Measurements from ENCODE around the gene COLQ. TPM values are rescaled to one million over a fixed set of nuclear protein-coding genes. Genes with fewer than 3 reads are reported as not detected.
"Not testable (repeated sequence)": the region's sequence is repeated elsewhere in the genome, so short reads cannot be mapped to it uniquely, and the experiment has no call there.

The COLQ gene
- polyA plus RNA-seq = 1 to 10 TPM in 2 of 3 donors, under 1 TPM in 1; 0.61 to 3.4 (median 1.1) TPM

GRCh38 chr3:15521573-15521965 lies at the start of gene COLQ:
Gene COLQ, minus strand, starts transcription at chr3:15521706. Its CDS starts 81 bp downstream, at chr3:15521625.
- 15 to 66% (median 42%) methylated on average over 6 of the region's 6 CpGs for WGBS, 3 donors
- H3K27ac ChIP-seq (ENCODE audit: low read depth, low read length) = no peak within 1 kb of the TSS

GRCh38 chr3:15563190-15563589 lies 41.7 kb upstream of the COLQ start:
- no peak overlapping the region for H3K27ac ChIP-seq (ENCODE audit: low read depth, low read length)
- WGBS, 3 donors = 61 to 90% (median 75%) methylated on average over 1 of the region's 1 CpG

GRCh38 chr3:15562560-15562959 lies 41.1 kb upstream of the COLQ start:
- WGBS, 3 donors = 74 to 83% (median 76%) methylated on average over 5 of the region's 5 CpGs

DNA sequence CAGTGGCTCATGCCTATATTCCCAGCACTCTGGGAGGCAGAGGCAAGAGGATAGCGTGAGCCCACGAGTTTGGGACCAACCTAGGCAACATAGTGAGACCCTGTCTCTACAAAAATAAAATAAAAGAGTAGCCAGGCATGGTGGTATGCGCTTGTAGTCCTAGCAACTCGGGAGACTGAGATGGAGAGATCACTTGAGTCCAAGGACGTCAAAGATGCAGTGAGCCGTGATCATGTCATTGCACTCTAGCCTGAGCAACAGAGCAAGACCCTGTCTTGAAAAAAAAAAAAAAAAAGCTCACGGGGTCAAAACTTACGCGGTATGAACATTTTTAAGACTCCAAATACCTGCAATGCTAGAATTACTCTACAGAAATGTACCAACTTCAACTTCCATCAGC lies 37.1 kb upstream of the COLQ start:
- H3K27ac ChIP-seq (ENCODE audit: low read depth, low read length) = no peak overlapping the region
- WGBS, 3 donors = 86 to 91% (median 91%) methylated on average over 9 of the region's 9 CpGs

More at GRCh38 chr3:15562560-15562959, 41.1 kb upstream of the COLQ start:
- H3K27ac ChIP-seq (ENCODE audit: low read depth, low read length) = no peak overlapping the region

GRCh38 chr3:15557511-15557946 lies 36.0 kb upstream of the COLQ start:
- H3K27ac ChIP-seq (ENCODE audit: low read depth, low read length) = no peak overlapping the region
- 0 to 3% (median 2%) methylated on average over 3 of the region's 3 CpGs for WGBS, 3 donors

DNA sequence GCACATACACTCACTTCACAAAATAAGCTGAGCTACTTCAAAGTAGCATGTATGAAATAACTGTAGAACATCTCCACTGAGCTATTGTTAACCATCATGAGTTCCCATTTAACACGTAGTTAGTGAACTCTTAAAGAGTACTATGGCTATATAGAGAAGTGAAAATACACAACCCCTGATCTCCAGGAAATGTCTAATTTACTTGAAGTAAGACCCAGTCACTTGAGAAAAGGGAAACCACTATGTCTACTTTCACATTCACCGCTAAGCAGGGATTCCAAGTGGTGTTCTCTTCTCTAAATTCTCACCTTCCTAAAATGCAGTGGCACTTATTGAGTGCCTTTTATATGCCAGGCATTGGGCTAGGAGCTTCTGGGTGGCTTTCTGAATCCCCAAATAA lies 35.0 kb upstream of the COLQ start:
- 38 to 77% (median 47%) methylated on average over 2 of the region's 2 CpGs for WGBS, 3 donors
- no peak overlapping the region for H3K27ac ChIP-seq (ENCODE audit: low read depth, low read length)

DNA sequence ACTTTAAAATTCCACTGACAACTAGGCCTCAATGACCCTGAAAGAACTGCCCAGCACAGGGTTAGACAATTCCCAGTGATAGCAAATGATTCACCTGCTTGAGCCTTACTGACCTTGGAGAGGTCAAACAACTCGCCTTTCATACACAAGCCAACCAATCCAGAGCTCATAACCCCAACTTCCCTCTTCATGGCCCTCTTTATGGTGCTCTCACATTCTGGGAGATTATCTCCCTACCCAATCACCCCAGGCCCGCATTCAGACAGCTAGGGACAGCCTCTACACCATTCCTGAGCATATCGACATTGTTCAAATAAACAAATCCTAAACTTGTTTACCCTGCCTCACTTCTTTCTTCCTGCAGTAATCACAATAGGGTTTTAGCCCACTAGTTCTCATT lies 32.2 kb upstream of the COLQ start:
- no peak overlapping the region for H3K27ac ChIP-seq (ENCODE audit: low read depth, low read length)

DNA sequence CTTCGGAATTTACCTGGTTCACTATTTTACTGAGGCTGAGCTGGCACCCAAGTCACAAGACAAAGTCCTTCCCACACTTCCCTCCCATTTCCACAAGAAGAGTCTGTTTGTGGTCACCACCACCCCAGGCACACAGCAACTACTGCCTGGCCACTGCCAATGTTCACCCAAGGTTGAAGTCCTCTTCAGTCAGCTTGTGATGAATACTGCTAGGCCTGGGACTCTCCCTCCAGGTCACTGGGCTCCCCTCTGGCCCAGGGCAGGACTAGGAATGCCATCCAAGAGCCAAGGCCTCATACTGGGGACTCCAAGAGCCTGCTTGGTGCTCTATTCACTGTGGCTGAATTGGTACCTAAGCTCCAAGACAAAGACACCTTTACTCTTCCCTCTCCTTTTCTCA lies 30.4 kb upstream of the COLQ start:
- WGBS, 3 donors = 94 to 97% (median 96%) methylated on average over 1 of the region's 1 CpG
- H3K27ac ChIP-seq (ENCODE audit: low read depth, low read length) = no peak overlapping the region

More for the DNA sequence above, 32.2 kb upstream of the COLQ start:
- WGBS, 3 donors = 37 to 88% (median 87%) methylated on average over 3 of the region's 3 CpGs

- 86 to 94% (median 91%) methylated on average over 6 of the region's 6 CpGs for WGBS, 3 donors
- H3K27ac ChIP-seq (ENCODE audit: low read depth, low read length) = no peak overlapping the region
Observed at GRCh38 chr3:15549846-15550245, 28.3 kb upstream of the COLQ start.

DNA sequence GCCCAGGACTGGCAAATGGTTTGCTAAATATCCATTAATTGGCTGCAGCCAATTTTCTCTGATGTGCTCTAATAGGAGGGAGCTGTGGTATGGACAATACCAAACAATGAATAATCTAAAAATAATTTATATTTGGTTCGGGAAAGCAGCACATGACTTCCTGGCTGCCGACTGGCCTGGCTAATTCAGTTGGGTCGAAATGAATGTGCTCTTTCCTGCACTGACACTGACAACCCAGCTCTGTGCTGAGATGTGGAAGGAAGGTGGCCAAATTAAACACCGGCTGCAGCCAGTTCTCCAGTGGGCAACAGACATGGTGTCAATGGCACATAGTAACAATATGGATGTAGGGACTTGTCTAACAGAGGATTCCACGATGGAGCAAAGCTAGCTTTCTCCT lies 21.1 kb upstream of the COLQ start:
- WGBS, 3 donors = 41 to 49% (median 44%) methylated on average over 5 of the region's 5 CpGs

DNA sequence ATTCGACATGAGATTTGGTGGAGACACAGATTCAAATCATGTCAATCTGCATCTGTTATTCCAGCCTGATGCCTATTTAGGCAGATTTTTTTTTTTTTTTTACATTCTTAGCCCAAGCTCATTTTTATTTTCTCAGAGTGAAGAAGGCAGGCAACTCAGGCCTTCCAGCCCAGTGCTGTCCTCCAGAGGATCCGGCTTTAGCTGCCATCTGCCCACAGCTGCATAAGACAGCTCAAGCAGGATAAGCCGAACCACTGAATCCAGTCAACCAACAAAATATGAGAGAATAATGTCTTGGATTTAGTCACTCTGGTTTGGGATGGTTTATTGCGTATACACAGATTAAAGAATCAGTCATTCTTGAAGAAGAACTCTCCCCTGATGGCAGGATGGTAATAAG lies 19.9 kb upstream of the COLQ start:
- WGBS, 3 donors = 96 to 100% (median 96%) methylated on average over 4 of the region's 4 CpGs
- H3K27ac ChIP-seq (ENCODE audit: low read depth, low read length) = no peak overlapping the region

More for the DNA sequence above, 21.1 kb upstream of the COLQ start:
- no peak overlapping the region for H3K27ac ChIP-seq (ENCODE audit: low read depth, low read length)

DNA sequence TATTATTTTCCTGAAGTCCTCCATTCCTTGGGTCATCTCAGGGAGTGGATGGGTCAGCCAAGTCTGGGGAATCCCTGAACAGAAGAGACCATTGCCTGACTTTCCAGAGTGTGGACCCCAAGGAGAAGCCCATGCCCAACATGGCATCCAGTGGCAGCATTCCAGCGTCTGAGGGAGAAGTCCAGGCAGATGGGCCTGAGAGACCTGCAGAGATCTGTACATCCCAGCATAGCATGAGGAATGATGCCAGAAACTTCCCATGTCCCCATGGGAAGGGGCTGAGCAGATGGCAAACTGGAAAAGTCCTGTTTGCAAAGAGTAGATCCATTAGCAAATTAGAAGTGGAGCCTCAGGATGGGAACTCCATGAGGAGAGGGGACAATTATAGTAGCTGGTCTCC lies 17.6 kb upstream of the COLQ start:
- no peak overlapping the region for H3K27ac ChIP-seq (ENCODE audit: low read depth, low read length)
- 85 to 98% (median 97%) methylated on average over 1 of the region's 1 CpG for WGBS, 3 donors

DNA sequence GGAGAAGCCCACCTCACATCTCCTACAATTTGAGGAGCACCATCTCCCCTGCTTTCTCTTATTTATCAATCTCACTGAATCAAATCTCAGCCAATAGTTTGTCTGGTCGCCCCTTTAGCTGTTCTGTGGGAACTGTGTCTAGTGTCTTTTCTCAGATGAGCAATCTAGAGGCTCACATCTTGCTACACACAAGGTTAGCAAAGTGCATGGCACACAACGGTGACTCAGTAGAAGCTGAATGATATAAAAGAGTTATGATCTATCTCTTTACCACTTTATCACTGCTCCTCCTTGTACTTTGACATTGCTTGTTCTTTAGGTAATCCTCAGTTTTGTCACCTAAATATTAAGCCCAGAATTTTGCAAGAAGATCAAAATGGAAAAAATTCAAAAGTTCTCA lies 16.8 kb upstream of the COLQ start:
- WGBS, 3 donors = 88 to 92% (median 90%) methylated on average over 2 of the region's 2 CpGs
- no peak overlapping the region for H3K27ac ChIP-seq (ENCODE audit: low read depth, low read length)

- WGBS, 3 donors = 18 to 48% (median 25%) methylated on average over 2 of the region's 2 CpGs
- H3K27ac ChIP-seq (ENCODE audit: low read depth, low read length) = no peak overlapping the region
Observed at GRCh38 chr3:15536856-15537255, 15.3 kb upstream of the COLQ start.

GRCh38 chr3:15535732-15536131 lies 14.2 kb upstream of the COLQ start:
- 94 to 100% (median 100%) methylated on average over 1 of the region's 1 CpG for WGBS, 3 donors
- no peak overlapping the region for H3K27ac ChIP-seq (ENCODE audit: low read depth, low read length)

- WGBS, 3 donors = 95 to 99% (median 96%) methylated on average over 2 of the region's 2 CpGs
- not testable (repeated sequence) for H3K27ac ChIP-seq (ENCODE audit: low read depth, low read length)
Observed at GRCh38 chr3:15532614-15533013, 11.1 kb upstream of the COLQ start.

- 87 to 89% (median 88%) methylated on average over 1 of the region's 1 CpG for WGBS, 3 donors
- H3K27ac ChIP-seq (ENCODE audit: low read depth, low read length) = no peak overlapping the region
Observed at GRCh38 chr3:15531346-15531745, 9.8 kb upstream of the COLQ start.

GRCh38 chr3:15528854-15529537 lies 7.5 kb upstream of the COLQ start:
- H3K27ac ChIP-seq (ENCODE audit: low read depth, low read length) = no peak overlapping the region
- WGBS, 3 donors = 47 to 90% (median 80%) methylated on average over 4 of the region's 4 CpGs

DNA sequence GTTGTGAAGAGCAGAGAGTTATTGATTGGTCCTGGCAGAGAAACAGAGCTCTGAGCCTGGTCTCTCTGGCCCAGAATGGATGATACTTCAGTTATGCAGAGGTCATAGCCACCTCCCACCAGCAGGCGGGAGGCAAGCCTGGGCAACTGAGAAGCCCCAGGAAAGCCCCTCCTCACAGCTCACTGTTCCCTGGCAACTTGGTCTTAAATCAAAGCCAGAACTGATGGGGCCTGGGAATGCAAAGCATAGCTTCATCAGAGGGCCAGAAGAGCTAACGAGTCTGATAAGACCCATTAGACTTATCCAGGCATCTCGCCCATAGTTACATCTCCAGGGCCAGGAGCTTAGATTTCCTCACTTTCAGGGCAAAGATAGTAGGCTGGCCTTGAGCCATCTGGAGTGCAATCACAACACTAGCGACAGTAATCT lies 5.5 kb upstream of the COLQ start:
- 50 to 61% (median 57%) methylated on average over 4 of the region's 4 CpGs for WGBS, 3 donors
- H3K27ac ChIP-seq (ENCODE audit: low read depth, low read length) = no peak overlapping the region

DNA sequence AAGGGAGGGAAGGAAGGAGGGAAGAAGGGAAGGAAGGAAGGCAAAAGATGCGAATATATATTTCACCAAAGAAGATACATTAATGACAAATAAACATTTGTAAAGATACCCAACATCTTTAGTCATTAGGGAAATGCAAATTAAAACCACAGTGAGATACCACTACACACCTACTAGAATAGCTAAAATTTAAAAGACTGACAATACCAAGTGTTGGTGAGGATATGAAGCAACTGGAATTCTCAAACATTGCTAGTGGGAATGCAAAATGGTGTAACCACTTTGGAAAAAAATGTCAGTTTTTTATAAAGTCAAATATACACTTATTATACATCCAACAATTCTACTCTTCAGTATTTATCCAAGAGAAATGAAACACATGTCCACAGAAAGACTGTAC lies 4.3 kb upstream of the COLQ start:
- H3K27ac ChIP-seq (ENCODE audit: low read depth, low read length) = no peak overlapping the region
- WGBS, 3 donors = 92 to 100% (median 100%) methylated on average over 1 of the region's 1 CpG
